GM19468 (cell line): ENCODE results near the gene FAM177A1.
"Not testable (repeated sequence)": the region's sequence is repeated elsewhere in the genome, so short reads cannot be mapped to it uniquely, and the experiment has no call there.

Experiments used
- ATAC-seq: cut with Tn5 transposase; IDR thresholded peaks from one replicate; pipeline ENCODE4 v1.9.1; 2021; ENCODE audit warnings: mild to moderate bottlenecking, moderate library complexity, moderate number of reproducible peaks; ENCODE audit not compliant: unreplicated experiment; ENCODE audit errors: extremely low read depth

Gene FAM177A1, protein sequence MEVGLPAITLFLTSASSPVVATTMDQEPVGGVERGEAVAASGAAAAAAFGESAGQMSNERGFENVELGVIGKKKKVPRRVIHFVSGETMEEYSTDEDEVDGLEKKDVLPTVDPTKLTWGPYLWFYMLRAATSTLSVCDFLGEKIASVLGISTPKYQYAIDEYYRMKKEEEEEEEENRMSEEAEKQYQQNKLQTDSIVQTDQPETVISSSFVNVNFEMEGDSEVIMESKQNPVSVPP

GRCh38 chr14:35046048-35046750, at the start of gene FAM177A1:
TSS of gene FAM177A1 (plus strand) at chr14:35046272. CDS start at chr14:35046464, 192 bp downstream.
- ATAC-seq, result peak; percentile 85

- no peak for ATAC-seq
Observed at GRCh38 chr14:34997762-34998161, 48.3 kb upstream of the FAM177A1 start.

- ATAC-seq, result no peak
Observed at GRCh38 chr14:34999500-34999899, 46.6 kb upstream of the FAM177A1 start.

DNA sequence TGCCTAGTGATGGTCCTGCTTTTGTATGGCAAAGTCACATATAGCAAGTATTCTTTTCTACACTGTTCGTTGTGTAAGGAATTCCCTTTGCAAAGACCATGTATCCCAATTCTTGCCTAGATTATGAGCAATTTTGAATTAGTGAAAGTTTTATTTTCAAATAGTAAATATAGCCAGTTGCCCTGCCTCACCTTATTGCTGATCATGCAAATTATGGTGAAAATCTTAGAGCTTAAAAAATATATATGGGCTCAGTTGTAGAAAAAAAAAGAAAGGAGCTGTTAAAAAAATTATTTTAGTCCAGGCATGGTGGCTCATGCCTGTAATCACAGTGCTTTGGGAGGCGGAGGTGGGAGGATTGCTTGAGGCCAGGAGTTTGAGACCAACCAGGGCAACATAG, 44.5 kb upstream of the FAM177A1 start:
- ATAC-seq, result no peak

GRCh38 chr14:35004839-35005238, 41.2 kb upstream of the FAM177A1 start:
- no peak for ATAC-seq

DNA sequence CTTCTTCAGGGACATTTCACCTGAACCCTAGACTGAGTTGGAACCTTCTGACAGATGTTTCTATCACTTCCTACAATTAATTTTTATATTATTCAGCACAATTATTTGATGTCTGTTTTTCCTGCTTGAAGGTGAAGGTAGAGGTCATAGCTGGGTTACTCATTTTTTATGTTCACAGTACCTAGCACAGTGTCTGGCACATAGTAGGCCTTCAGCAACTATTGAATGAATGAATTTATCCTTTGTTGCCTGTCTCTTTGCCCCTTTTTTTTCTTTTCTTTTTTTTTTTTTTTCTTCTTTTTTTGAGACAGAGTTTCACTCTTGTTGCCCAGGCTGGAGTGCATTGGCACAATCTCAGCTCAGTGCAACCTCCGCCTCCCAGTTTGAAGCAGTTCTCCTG, 29.5 kb upstream of the FAM177A1 start:
- ATAC-seq, result no peak

- no peak for ATAC-seq
Observed at GRCh38 chr14:35020713-35021112, 25.4 kb upstream of the FAM177A1 start.

GRCh38 chr14:35028435-35028834, 17.6 kb upstream of the FAM177A1 start:
- no peak for ATAC-seq

DNA sequence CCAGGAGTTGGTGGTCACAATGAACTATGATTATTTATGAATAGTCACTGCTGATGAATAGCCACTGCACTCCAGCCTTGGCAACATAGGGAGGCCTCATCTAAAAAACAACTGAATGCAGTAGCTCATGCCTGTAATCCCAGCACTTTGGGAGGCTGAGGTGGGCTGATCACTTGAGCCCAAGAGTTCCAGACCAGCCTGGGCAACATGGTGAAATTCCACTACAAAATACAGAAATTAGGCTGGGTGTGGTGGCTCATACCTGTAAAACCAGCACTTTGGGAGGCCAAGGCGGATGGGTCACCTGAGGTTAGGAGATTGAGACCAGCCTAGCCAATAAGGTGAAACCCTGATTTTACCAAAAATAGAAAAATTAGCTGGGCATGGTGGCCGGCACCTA, 13.5 kb upstream of the FAM177A1 start:
- no peak for ATAC-seq

GRCh38 chr14:35034440-35034833, 11.6 kb upstream of the FAM177A1 start:
- no peak for ATAC-seq

DNA sequence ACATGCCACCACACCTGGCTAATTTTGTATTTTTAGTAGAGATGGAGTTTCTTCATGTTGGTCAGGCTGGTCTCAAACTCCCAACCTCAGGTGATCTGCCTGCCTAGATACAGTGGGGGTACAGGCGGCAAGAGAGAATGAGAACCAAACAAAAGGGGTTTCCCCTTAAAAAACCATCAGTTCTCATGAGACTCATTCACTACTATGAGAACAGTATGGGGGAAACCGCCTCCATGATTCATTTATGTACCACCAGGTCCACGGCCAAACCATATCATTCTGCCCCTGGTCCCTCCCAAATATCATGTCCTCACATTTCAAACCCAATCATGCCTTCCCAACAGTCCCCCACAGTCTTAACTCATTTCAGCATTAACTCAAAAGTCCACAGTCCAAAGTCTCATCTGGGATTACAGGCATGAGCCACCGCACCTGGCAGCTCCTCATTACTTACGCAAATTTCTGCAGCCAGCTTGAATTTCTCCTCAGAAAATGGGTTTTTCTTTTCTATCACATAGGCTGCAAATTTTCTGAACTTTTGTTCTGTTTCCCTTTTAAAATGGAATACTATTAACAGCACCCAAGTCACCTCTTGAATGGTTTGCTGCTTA, 11.0 kb upstream of the FAM177A1 start:
- ATAC-seq, result not testable (repeated sequence)

DNA sequence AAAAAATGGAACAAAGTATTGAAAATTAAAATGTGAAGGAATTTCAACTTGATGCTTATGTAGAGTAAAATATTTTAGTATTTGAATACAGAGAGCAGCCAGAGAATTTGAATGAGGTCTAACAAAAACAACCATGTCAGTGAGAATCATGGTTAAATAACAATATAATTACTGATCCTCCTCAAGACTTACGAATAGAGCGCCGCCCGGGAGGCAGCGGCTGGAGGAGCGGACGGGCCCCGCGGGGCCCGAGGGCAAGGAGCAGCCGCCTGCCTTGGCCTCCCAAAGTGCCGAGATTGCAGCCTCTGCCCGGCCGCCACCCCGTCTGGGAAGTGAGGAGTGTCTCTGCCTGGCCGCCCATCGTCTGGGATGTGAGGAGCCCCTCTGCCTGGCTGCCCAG, 7.8 kb upstream of the FAM177A1 start:
- ATAC-seq, result not testable (repeated sequence)

- no peak for ATAC-seq
Observed at GRCh38 chr14:35042632-35043031, 3.4 kb upstream of the FAM177A1 start.

GRCh38 chr14:35043046-35043445, 3.0 kb upstream of the FAM177A1 start:
- no peak for ATAC-seq

GRCh38 chr14:35044939-35045797, 904 bp upstream of the FAM177A1 start:
- ATAC-seq, result no peak

GRCh38 chr14:35045798-35046047, 349 bp upstream of the FAM177A1 start:
- ATAC-seq, result no peak

DNA sequence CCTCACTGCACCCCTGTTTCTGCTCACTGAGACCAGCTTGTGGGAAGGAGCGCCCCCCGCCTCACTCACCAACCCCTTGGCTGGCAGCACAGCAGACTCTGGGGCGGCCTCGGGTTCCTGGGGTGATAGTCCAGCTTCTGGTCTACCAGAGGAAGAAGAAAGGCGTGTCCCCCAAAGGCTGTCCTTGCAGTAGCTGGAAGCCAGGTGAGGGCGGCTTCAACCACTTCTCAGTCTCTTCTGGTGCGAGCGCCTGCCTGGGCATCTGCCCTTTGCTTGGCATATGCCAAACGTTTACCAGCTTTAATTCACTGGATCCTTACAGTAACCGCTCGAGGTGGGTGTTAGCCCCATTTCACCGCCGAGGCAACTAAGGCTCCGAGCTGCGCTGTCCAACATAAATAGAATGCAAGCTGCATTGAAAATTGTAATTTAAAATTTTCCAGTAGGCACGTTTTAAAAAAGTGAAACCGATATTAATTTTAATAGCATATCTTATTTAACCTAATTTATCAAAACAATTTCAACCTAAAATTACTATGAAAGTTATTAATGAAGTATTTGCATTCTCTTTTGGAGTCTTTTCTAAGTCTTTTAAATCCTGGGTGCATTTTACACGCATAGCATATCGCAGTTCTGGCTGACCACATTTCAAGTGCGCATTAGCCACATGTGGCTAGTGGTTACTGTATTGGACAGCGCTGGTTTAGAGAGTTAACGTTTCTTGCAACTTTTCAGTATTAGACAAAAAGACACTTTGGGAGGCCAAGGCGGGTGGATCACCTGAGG, 872 bp downstream of the FAM177A1 start:
- ATAC-seq, result peak; percentile 6

DNA sequence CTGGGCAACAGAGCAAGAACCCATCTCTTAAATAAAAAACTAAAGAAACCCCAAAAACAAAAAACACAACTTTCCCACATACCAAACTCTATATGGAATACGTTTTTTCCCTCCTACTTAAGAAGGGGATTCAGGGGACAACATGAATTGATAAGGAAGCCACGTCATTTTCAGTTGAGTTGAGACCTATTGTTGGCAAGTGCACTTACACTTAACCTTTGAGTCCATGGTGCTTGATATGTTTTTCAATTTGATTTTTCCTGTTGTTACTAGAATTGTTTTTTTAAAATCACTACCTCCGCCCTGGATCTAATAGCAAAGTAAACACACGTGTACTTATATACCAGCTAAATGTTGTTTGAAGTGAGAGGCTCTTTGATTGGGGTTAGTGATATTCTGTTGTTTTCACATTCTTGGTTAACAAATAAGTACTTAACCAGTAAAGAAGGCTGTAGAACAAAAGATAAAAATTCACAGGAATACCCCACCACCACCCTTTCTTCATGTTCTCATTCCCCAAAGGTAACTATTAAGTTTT, 2.0 kb downstream of the FAM177A1 start:
- ATAC-seq, result no peak

GRCh38 chr14:35050652-35051051, 4.6 kb downstream of the FAM177A1 start:
- ATAC-seq, result no peak

DNA sequence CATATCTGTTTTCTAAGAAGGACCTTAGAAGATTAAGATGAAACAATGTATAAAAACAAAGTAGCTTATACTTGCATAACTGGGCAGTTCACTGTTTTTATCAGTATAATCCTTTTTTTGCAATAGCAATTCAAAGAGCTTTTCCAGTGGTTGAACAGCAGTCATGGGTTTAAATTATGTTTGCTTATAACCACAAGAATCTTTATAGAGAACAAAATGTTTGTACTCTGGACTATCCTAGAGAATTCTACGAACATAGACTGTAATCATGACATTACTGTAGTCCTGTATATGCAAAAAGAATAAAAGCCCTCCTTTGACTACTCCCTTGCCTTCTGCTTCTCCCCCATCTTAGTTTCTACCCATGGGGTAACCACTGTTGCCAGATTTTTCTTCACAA, 5.7 kb downstream of the FAM177A1 start:
- no peak for ATAC-seq
